ENCODE data around the gene RNF103.

- TF ChIP-seq POLR2A (IDR thresholded peaks at IDR 0.05) (no peak), CTCF (IDR thresholded peaks at IDR 0.05) (no peak)
Observed at GRCh38 chr2:86632672-86633071, 9.0 kb upstream of the RNF103 start.

All from testis (tissue), 2 donors.